ENCODE data around the gene TUBG2. TPM values are rescaled to one million over a fixed set of nuclear protein-coding genes. Genes with fewer than 3 reads are reported as not detected.

The TUBG2 gene
- total RNA-seq, 4 donors from 2014 or later = 20.4 to 38.7 (median 24.4) TPM

DNA sequence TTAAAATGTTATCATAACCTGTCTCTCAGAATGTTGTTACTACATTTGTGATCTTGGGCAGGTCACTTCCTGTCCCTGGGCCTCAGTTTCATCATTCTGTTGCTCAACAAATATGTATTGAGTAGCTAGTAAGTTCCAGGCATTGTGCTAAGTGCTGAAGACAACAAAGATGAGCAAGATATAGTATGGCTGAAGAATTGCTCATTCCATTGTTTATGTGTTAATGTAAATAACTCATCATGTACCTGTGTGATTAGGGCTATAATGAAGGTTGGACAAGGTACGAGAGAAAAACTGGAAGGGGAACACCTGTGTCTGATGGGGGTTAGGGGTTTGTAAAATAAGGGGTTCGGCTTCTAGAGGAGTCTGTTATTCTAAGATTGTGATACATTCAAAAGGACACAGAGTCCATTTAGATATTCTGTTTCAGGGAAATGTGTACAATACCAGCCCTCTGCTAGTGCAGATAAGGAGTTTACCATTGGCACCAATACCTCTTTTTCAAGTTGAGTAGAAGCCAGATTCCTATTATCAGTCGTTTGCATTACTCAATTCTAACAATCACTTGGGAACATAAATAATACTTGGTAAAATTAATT is 29.6 kb upstream of the TUBG2 start:
- Histone ChIP-seq H3K36me3 (no peaks in the 10 kb centered on the region), H3K4me3 (replicated peaks in 1 of 3) (no peak overlapping the region), H3K4me1 (no peaks in the 10 kb centered on the region), H3K27me3 (no peaks in the 10 kb centered on the region), H3K27ac (no peak overlapping the region), H3K9me3 (no peaks in the 10 kb centered on the region)
- intact Hi-C loops (cut with DNase I) = no loop called here
- WGBS, 2 donors = 76 to 82% methylated on average over 3 of the region's 3 CpGs
- TF ChIP-seq POLR2A (IDR thresholded peaks at IDR 0.05) = no peak
- TF ChIP-seq, protein P1, sequence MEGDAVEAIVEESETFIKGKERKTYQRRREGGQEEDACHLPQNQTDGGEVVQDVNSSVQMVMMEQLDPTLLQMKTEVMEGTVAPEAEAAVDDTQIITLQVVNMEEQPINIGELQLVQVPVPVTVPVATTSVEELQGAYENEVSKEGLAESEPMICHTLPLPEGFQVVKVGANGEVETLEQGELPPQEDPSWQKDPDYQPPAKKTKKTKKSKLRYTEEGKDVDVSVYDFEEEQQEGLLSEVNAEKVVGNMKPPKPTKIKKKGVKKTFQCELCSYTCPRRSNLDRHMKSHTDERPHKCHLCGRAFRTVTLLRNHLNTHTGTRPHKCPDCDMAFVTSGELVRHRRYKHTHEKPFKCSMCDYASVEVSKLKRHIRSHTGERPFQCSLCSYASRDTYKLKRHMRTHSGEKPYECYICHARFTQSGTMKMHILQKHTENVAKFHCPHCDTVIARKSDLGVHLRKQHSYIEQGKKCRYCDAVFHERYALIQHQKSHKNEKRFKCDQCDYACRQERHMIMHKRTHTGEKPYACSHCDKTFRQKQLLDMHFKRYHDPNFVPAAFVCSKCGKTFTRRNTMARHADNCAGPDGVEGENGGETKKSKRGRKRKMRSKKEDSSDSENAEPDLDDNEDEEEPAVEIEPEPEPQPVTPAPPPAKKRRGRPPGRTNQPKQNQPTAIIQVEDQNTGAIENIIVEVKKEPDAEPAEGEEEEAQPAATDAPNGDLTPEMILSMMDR (IDR thresholded peaks at IDR 0.05) = no peak
- DNase-seq = no peak

DNA sequence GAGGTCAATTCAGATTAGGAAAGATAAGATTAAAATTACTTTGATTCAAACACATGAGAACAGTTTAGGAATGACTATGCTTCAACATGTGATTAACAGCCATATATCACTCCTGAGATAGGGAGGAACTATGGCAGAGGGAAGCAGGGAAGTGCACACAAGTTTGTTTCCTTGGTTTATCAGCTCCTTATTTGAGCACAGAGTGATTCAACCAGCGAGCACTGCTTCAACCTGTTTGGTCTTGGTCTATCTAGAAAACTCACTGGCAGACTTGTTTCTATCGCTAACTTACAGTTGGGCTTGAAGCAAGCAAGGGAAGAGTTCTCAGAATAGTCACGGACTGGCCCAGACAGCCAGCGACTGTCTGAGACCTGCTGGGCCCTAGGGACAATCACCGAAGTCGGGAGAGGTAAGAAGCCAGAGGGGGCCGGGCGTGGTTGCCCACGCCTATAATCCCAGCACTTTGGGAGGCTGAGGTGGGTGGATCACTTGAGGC is 26.1 kb upstream of the TUBG2 start:
- Histone ChIP-seq H3K4me3 (replicated peaks in 1 of 3) (no peak overlapping the region), H3K9me3 (no peaks in the 10 kb centered on the region), H3K27ac (no peak overlapping the region), H3K36me3 (no peaks in the 10 kb centered on the region), H3K27me3 (no peaks in the 10 kb centered on the region), H3K4me1 (no peaks in the 10 kb centered on the region)
- WGBS, 2 donors = 85 to 89% methylated on average over 9 of the region's 9 CpGs
- no peak for TF ChIP-seq POLR2A (IDR thresholded peaks at IDR 0.05)
- TF ChIP-seq, protein P1 (IDR thresholded peaks at IDR 0.05) = no peak
- intact Hi-C loops (cut with DNase I) = no loop called here
- DNase-seq = no peak

DNA sequence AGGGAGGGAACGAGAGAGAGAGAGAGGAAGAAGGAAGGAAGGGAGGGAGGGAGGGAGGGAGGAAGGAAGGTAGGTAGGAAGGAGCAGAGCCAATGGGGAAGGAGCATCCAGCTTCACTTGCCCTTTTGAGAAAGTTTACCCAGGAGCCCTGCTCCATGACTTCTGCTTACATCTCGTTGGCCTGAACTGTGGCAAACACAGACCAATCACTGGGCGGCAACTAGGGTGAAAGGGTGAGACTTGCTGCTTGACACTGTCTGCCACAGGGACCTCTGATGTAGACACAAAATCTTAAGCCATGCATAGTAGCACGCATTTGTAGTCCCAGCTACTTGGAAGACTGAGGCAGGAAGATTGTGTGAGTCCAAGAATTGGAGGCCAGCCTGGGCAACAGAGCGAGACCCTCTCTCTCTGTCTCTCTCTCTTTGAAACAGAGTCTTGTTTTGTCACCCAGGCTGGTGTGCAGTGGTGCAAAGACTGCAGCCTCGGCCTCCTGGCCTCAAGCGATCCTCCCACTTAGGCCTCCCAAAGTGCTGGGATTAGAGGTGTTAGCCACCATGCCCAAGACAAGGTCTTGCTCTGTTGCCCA is 19.5 kb upstream of the TUBG2 start:
- H3K27ac ChIP-seq = no peak overlapping the region
- 72 to 83% methylated on average over 5 to 6 of the region's 7 CpGs for WGBS, 2 donors
- intact Hi-C loops (cut with DNase I) = no loop called here
- H3K9me3 ChIP-seq = no peaks in the 10 kb centered on the region
- no peaks in the 10 kb centered on the region for H3K27me3 ChIP-seq
- no peaks in the 10 kb centered on the region for H3K4me1 ChIP-seq
- TF ChIP-seq, protein P1 (IDR thresholded peaks at IDR 0.05) = no peak
- TF ChIP-seq POLR2A (IDR thresholded peaks at IDR 0.05) = no peak
- H3K4me3 ChIP-seq (replicated peaks in 1 of 3) = no peak overlapping the region
- H3K36me3 ChIP-seq = no peaks in the 10 kb centered on the region
- no peak for DNase-seq

DNA sequence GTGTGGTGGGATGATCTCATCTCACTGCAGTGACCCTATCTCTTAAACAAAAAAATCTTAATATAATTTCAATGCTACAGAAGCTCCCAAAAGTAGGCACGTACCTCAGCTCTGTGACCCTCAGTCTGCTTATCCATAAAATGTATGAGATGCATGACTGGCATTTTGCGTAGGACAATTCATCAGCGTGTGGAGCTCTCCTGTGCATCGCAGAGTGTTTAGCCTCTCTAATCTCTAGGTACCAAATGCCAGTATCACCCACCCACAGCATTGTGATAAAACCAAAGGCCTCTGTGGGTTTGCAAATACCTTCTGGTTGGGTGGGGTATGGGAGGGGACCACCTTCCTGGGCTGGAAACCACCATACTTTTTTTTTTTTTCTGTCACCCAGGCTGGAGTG is 19.0 kb upstream of the TUBG2 start:
- 95 to 98% methylated on average over 4 of the region's 4 CpGs for WGBS, 2 donors
- H3K27ac ChIP-seq = no peak overlapping the region
- no peak for TF ChIP-seq POLR2A (IDR thresholded peaks at IDR 0.05)
- intact Hi-C loops (cut with DNase I) = no loop called here
- H3K4me3 ChIP-seq (replicated peaks in 1 of 3) = no peak overlapping the region
- H3K36me3 ChIP-seq = no peaks in the 10 kb centered on the region
- DNase-seq = no peak
- H3K27me3 ChIP-seq = no peaks in the 10 kb centered on the region
- no peaks in the 10 kb centered on the region for H3K9me3 ChIP-seq
- no peaks in the 10 kb centered on the region for H3K4me1 ChIP-seq

DNA sequence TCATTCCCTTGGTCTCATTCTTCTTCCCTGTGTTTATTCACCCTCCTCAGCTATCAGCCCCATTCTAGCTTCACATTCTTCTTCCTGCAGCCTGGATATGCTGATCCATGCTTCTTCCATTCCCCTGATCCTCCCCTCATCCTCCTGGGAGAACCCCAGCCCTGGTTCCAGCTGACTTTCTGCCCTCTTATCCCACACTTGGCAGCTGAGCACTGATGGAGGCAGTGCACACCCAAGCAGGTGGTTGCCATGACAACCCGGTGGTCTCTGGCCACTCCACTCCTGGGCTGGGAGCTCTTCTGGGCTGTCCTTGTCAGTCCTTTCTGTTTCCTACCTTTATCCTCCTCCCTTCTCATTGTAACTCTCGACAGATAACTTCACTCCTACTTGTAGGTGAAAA is 16.7 kb upstream of the TUBG2 start:
- 13 to 32% methylated on average over 2 of the region's 2 CpGs for WGBS, 2 donors
- DNase-seq = no peak
- no peak overlapping the region for H3K27ac ChIP-seq
- H3K27me3 ChIP-seq = no peaks in the 10 kb centered on the region
- H3K9me3 ChIP-seq = no peaks in the 10 kb centered on the region
- intact Hi-C loops (cut with DNase I) = no loop called here
- H3K4me3 ChIP-seq (replicated peaks in 1 of 3) = no peak overlapping the region
- H3K4me1 ChIP-seq = no peaks in the 10 kb centered on the region
- TF ChIP-seq POLR2A (IDR thresholded peaks at IDR 0.05) = no peak
- TF ChIP-seq, protein P1 (IDR thresholded peaks at IDR 0.05) = no peak
- H3K36me3 ChIP-seq = no peaks in the 10 kb centered on the region

Data from thyroid gland (tissue), 4 donors.